ENCODE results near the gene PGBD2. TPM values are rescaled to one million over a fixed set of nuclear protein-coding genes. Genes with fewer than 3 reads are reported as not detected.
"Not testable (repeated sequence)": the region's sequence is repeated elsewhere in the genome, so short reads cannot be mapped to it uniquely, and the experiment has no call there.

Gene PGBD2
- total RNA-seq, 2 donors from 2014 or later, result 6.5 to 7.1 TPM

DNA sequence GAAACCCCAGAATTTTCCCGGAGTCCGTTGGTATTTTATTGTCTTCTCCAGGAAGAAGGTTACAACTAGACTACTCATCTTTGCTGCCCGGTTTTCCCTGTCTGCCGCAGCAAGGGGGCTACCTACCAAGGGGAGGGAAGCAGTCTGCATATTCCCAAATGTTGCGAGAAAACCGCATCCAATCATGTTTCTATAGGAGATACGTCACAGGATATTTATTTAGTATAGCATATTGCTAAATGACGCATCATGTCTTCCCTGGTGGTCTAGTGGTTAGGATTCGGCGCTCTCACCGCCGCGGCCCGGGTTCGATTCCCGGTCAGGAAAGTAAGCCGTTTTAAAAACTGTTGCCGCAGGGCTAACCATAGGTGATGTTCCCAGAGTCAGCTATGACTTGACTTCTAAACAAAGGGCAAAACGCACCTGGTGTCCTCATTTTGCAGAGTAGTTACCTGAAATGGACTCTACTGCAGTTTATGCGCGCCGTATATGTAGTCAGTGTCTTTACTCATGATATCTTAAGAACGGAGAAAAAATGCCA, 32.0 kb upstream of the PGBD2 start:
- ATAC-seq (ENCODE audit: insufficient number of reproducible peaks, low FRiP score, low read depth), result peak; percentile 78
- H3K27ac ChIP-seq, result peak overlapping the region; percentile 93 to 98
- H3K4me3 ChIP-seq, result peak overlapping the region; percentile 69
- TF ChIP-seq, protein P1, sequence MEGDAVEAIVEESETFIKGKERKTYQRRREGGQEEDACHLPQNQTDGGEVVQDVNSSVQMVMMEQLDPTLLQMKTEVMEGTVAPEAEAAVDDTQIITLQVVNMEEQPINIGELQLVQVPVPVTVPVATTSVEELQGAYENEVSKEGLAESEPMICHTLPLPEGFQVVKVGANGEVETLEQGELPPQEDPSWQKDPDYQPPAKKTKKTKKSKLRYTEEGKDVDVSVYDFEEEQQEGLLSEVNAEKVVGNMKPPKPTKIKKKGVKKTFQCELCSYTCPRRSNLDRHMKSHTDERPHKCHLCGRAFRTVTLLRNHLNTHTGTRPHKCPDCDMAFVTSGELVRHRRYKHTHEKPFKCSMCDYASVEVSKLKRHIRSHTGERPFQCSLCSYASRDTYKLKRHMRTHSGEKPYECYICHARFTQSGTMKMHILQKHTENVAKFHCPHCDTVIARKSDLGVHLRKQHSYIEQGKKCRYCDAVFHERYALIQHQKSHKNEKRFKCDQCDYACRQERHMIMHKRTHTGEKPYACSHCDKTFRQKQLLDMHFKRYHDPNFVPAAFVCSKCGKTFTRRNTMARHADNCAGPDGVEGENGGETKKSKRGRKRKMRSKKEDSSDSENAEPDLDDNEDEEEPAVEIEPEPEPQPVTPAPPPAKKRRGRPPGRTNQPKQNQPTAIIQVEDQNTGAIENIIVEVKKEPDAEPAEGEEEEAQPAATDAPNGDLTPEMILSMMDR (IDR thresholded peaks at IDR 0.05), result peak; percentile 8
- DNase-seq (ENCODE audit: low spot score), result no peak
- H3K4me1 ChIP-seq (ENCODE audit: control insufficient read depth in 1 of 2, low read depth in 2 of 2), result no peaks in the 10 kb centered on the region
- no peaks in the 10 kb centered on the region for H3K36me3 ChIP-seq
- H3K27me3 ChIP-seq (replicated peaks; ENCODE audit: insufficient read depth), result no peaks in the 10 kb centered on the region
- H3K9me3 ChIP-seq, result no peaks in the 10 kb centered on the region

DNA sequence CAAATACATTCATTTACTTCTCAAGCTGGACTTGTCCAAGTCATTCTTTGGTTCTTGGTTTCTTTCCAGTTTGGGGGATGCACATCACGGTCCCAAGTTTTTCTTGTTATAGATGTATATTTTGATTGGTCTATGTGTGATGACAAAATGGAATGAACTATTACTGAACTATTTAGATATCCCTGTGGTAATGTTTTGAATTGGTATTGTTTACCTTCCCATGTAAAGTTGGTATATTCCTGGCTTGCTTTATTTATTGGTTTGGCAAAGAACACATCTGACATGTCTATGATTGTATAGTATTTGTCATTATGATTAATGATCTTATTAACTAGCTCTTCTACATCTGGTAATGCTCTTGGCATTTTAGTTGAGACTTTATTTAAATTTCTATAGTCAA, 24.8 kb upstream of the PGBD2 start:
- no peak overlapping the region for H3K27ac ChIP-seq
- ATAC-seq (ENCODE audit: insufficient number of reproducible peaks, low FRiP score, low read depth) (no peak), DNase-seq (ENCODE audit: low spot score) (no peak)
- no peak overlapping the region for H3K4me3 ChIP-seq
- H3K27me3 ChIP-seq (replicated peaks; ENCODE audit: insufficient read depth), result no peaks in the 10 kb centered on the region
- no peaks in the 10 kb centered on the region for H3K9me3 ChIP-seq
- no peaks in the 10 kb centered on the region for H3K4me1 ChIP-seq (ENCODE audit: control insufficient read depth in 1 of 2, low read depth in 2 of 2)
- H3K36me3 ChIP-seq, result no peaks in the 10 kb centered on the region
- TF ChIP-seq, protein P1 (IDR thresholded peaks at IDR 0.05), result no peak

DNA sequence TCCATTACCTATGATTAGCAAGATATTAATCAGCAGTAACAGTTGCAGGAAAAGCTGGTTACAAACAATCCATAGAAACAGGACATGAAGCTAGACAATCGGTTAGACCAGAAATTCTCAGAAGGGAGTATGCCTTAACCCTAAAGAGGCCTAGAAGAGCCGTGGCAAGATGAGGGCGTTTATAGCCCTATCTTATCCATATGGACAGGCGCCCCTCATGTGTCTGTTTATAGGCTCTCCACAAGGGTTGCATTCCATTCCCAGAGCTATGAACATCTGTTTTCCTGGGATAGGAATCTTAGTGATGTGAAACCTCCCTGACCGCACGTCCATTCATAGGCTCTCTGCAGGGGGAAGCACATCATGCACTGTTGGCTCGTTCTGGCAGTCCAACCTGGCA, 23.6 kb upstream of the PGBD2 start:
- not testable (repeated sequence) for H3K27me3 ChIP-seq (replicated peaks; ENCODE audit: insufficient read depth); H3K4me1 ChIP-seq (ENCODE audit: control insufficient read depth in 1 of 2, low read depth in 2 of 2); H3K9me3 ChIP-seq; ATAC-seq (ENCODE audit: insufficient number of reproducible peaks, low FRiP score, low read depth); H3K4me3 ChIP-seq; H3K27ac ChIP-seq; H3K36me3 ChIP-seq; DNase-seq (ENCODE audit: low spot score)

- no peak for ATAC-seq (ENCODE audit: insufficient number of reproducible peaks, low FRiP score, low read depth)
- H3K36me3 ChIP-seq, result no peaks in the 10 kb centered on the region
- no peaks in the 10 kb centered on the region for H3K4me1 ChIP-seq (ENCODE audit: control insufficient read depth in 1 of 2, low read depth in 2 of 2)
Measured at GRCh38 chr1:248884632-248885295, 21.3 kb upstream of the PGBD2 start.

GRCh38 chr1:248885646-248886045, 20.4 kb upstream of the PGBD2 start:
- Histone ChIP-seq H3K27ac (no peak overlapping the region), H3K36me3 (no peaks in the 10 kb centered on the region), H3K4me1 (ENCODE audit: control insufficient read depth in 1 of 2, low read depth in 2 of 2) (no peaks in the 10 kb centered on the region), H3K27me3 (replicated peaks; ENCODE audit: insufficient read depth) (no peaks in the 10 kb centered on the region), H3K9me3 (no peaks in the 10 kb centered on the region), H3K4me3 (no peak overlapping the region)
- TF ChIP-seq, protein P1 (IDR thresholded peaks at IDR 0.05), result no peak
- no peak for DNase-seq (ENCODE audit: low spot score)
- ATAC-seq (ENCODE audit: insufficient number of reproducible peaks, low FRiP score, low read depth), result no peak

More at GRCh38 chr1:248884632-248885295, 21.3 kb upstream of the PGBD2 start:
- no peak overlapping the region for H3K4me3 ChIP-seq
- TF ChIP-seq, protein P1 (IDR thresholded peaks at IDR 0.05), result no peak
- no peak overlapping the region for H3K27ac ChIP-seq
- DNase-seq (ENCODE audit: low spot score), result no peak
- H3K9me3 ChIP-seq, result no peaks in the 10 kb centered on the region
- no peaks in the 10 kb centered on the region for H3K27me3 ChIP-seq (replicated peaks; ENCODE audit: insufficient read depth)

Data from thoracic aorta (tissue), 2 donors.